Neural progenitor cell (in vitro differentiated cells): ENCODE data around the gene MACROD2.

ENCODE experiments used
- CTCF ChIP-seq: fragments of 200-600 bp; sonication (generic); IDR thresholded peaks from 2 replicates; pipeline ENCODE4 v1.5.1; 2017; ENCODE audit warnings: antibody characterized with exemption, mild to moderate bottlenecking
- EZH2 ChIP-seq: fragments of 200-600 bp; sonication (generic); IDR thresholded peaks from 2 replicates; pipeline ENCODE4 v1.6.1; 2017; ENCODE audit warnings: antibody characterized with exemption, mild to moderate bottlenecking, moderate library complexity
- EZH2phosphoT487 ChIP-seq: fragments of 200-600 bp; sonication (generic); IDR thresholded peaks from 2 replicates; pipeline ENCODE4 v1.6.1; 2017; ENCODE audit warnings: antibody characterized with exemption

GRCh38 chr20:15336536-15336935 is 1341.2 kb downstream of the MACROD2 start:
- TF ChIP-seq CTCF (no peak), EZH2 (no peak), EZH2phosphoT487 (no peak)
